SK-N-SH (cell line): ENCODE data around the gene UST.

Source experiments
- CTCF ChIP-seq: fragments of 200-600 bp; sonication (generic); IDR thresholded peaks from 2 replicates; pipeline ENCODE4 v1.6.1; 2017; ENCODE audit warnings: antibody characterized with exemption, mild to moderate bottlenecking, moderate library complexity
- EP300 ChIP-seq, 2 experiments: IDR thresholded peaks; 2 replicates each; pipeline versions ENCODE4 v1.4.0 to v1.6.1; 2012; ENCODE audit warnings: borderline replicate concordance in 1 of 2, low read depth in 1 of 2, low read length in 1 of 2
- FOXM1 ChIP-seq: IDR thresholded peaks from 2 replicates; pipeline ENCODE4 v1.4.0; 2012; ENCODE audit warnings: low read depth, mild to moderate bottlenecking
- IRF3 ChIP-seq: fragments of 150-350 bp; IDR thresholded peaks from 2 replicates; pipeline ENCODE4 v1.6.1; 2016; ENCODE audit warnings: mild to moderate bottlenecking, low read depth, low read length
- JUND ChIP-seq: IDR thresholded peaks from 2 replicates; pipeline ENCODE4 v1.4.0; 2012
- MAX ChIP-seq: IDR thresholded peaks from 2 replicates; pipeline ENCODE4 v1.4.0; 2012; ENCODE audit warnings: low read depth
- MXI1 ChIP-seq: IDR thresholded peaks from 2 replicates; pipeline ENCODE4 v1.6.1; 2012; ENCODE audit warnings: mild to moderate bottlenecking, low read depth, low read length, improper control_type of control experiment
- NFIC ChIP-seq: IDR thresholded peaks from 2 replicates; pipeline ENCODE4 v1.4.0; 2012; ENCODE audit warnings: borderline replicate concordance
- POLR2AphosphoS5 ChIP-seq: IDR thresholded peaks from 2 replicates; pipeline ENCODE4 v1.6.1; 2012; ENCODE audit warnings: low read depth, low read length
- RCOR1 ChIP-seq: fragments of 150-350 bp; IDR thresholded peaks from 2 replicates; pipeline ENCODE4 v1.6.1; 2017; ENCODE audit warnings: antibody characterized with exemption, low read length
- RFX5 ChIP-seq: IDR thresholded peaks from 2 replicates; pipeline ENCODE4 v1.6.1; 2012; ENCODE audit warnings: mild to moderate bottlenecking, improper control_type of control experiment, low read length
- SMC3 ChIP-seq: IDR thresholded peaks from 2 replicates; pipeline ENCODE4 v1.6.1; 2012; ENCODE audit warnings: low read depth, low read length, improper control_type of control experiment
- TAF1 ChIP-seq: IDR thresholded peaks from 2 replicates; pipeline ENCODE4 v1.6.1; 2012; ENCODE audit warnings: low read depth, mild to moderate bottlenecking, low read length, moderate library complexity, borderline replicate concordance
- ZBTB33 ChIP-seq: IDR thresholded peaks from 2 replicates; pipeline ENCODE4 v1.4.0; 2012; ENCODE audit warnings: low read depth, borderline replicate concordance

- TF ChIP-seq CTCF (no peak), ZBTB33 (no peak), JUND (no peak), POLR2AphosphoS5 (no peak), RCOR1 (no peak), IRF3 (no peak), RFX5 (no peak), EP300 (IDR thresholded peaks at IDR 0.05; ENCODE audit: borderline replicate concordance in 1 of 2, low read depth in 1 of 2, low read length in 1 of 2) (no peak), TAF1 (no peak), MAX (no peak), NFIC (no peak), MXI1 (no peak), FOXM1 (no peak), SMC3 (no peak)
Observed at GRCh38 chr6:148794797-148795196, 48.0 kb downstream of the UST start.
